Suppressor macrophage treated with lipopolysaccharide for 1 hour (primary cell): ENCODE data around the gene TMEM129.

Experiments used
- DNase-seq, 3 donors: peaks; one replicate each; pipeline ENCODE4 v3.0.0-alpha.2; 2020 to 2022

Gene TMEM129

DNA sequence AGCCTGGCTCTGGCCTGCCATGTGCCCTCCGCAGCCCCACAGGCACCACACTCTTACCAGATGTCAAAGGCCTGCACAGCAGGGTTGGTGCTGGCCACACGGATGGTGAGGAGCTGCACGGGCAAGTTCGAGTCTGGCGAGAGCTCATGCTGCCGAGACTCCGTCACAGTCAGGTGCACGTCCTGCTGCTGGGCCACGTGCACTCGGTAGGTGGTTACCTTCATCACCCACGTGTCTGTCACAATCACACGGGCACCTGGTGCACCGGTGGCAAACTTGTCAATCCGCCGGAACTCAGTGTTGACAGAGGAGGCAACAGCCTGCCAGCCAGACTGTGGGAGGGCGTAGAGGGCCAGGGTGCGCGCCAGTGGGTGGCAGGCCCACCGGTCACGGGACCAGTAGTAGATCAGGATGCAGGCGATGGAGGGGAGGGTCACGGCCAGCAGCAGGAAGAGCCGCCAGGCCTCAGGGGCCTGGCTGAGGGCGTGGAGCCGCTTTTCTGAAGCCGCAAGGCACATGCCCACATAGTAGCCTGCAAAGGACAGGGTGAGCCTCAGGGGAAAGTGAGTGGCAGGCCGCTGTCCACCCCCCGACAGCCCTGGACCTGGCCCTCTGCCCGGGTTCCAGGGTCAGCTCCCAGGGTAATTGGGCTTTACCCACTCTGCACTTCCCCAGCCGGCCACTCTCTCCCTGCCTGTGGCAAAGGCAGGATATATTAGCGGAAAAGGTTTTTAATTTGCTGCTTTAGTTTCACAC lies 2.9 kb downstream of the TMEM129 start:
- no peak for DNase-seq

DNA sequence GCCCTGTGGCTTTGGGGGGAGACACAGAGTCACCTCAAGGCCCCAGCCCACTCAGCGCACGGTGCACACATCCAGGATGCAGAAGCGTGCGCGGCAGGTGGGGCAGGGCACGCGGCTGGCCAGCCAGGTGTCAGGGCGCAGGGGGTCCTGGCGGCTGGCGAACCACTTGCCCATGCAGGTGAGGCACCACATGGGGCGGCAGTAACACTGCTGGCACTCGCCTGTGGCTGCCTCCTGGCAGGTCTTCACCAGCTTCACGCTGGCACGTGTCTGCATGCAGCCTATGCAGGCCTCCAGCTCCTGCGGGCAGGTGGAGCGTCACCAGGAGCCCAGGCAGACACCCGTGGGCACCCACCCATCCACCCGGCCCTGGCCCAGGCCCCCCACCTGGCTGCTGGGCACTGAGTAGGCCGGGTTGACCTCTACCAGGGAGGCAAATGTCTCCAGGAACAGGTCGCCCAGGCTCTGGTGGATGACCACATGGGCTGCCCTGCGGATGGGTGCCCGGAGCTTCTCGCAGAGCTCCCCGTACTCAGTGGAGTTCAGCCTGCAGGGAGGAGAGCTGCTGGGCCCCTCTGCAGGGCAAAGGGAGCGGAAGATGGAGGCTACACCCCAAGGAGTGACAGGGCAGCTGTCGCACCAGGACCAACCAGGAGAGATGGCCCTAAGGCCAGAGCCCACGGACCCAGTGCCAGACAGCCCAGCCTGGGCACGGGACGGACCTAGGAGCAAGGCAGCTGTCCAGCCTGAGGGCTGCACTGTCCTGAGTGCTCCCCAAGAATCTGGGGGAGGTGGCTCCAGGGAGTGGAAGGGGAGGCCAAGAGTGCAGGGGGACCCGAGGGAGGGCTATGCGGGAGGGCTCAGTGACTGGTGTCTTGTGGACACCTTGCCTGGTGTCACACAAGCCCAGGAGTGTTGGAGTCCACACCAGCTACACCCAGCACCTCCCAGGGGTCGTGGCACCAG lies 3.7 kb downstream of the TMEM129 start:
- DNase-seq = no peak

DNA sequence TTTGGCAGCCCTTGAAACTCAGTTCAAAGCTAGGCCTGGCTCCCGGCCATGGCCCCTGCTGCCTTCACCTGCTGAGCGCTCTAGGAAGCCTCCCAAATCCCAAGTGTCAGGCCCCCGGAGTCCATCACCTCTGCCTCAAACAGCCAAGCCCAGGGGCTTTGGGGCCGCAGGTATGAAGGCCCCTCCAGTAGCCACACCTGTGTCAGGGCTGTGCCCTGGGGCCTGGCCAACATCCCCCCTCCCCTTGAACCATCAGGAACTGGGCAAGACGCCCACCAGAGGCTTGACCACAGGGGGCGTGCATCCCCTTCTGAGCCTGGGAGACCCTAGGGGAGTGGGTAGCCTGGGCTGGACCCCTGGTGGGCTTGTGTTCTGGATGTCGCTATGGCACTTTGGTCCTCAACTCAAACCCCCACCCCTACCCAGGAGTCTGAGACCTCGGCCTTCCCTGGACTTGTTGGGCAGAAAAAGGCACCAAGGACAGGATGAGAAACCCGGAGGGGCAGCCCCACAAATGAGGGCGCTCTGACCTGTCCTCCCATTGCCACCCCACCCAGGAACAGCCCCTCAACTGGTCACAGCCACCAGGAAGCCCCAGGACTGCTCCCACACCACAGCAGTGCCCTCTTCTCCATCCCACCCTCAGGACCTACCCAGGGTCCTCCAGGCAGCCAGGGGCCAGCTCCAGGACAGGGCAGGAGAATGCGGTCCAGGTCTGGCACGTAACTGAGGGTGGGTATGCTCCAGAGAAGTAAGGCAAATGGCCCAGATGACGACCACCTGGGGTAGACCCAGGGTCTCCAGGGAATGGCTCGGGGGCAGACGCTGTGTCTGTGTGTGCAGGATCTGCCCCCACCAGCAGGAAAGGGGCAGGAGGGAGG lies 4.8 kb downstream of the TMEM129 start:
- no peak for DNase-seq

DNA sequence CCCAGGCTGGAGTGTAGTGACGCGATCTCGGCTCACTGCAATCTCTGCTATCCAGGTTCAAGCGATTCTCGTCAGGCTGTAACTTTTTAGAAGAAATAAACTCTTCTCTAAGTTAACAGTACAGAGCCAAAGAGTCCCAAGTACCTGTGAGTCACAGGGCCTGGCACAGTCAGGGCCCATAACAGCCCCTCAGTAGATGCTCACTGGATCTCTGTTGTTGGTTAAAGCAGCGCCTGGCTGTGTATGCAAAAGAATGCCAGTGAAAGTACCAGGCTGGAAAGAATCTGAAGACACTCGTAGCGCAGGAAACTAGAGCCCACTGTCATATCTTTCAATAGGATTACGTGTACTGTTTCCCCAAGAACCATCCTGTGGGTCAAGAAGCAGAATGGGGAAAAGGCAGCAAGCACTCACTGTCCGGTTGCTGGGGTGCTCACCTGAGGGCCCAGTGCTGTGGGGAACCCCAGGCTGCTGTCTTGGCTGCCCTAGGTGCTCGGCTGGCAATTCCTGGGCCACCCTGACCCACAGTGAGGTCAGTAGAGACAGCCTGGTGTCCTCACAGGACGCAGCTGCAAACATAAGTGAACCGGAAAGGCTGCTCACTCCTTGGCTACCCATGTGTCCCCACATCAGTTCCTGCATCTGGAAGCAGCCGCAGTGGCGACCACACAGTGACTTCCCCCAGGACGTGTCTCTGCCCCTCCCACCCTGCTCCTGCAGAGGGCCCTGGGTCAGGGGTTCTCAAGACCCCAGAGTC lies 5.9 kb downstream of the TMEM129 start:
- peak; percentile 30 to 50 (median 48) for DNase-seq

DNA sequence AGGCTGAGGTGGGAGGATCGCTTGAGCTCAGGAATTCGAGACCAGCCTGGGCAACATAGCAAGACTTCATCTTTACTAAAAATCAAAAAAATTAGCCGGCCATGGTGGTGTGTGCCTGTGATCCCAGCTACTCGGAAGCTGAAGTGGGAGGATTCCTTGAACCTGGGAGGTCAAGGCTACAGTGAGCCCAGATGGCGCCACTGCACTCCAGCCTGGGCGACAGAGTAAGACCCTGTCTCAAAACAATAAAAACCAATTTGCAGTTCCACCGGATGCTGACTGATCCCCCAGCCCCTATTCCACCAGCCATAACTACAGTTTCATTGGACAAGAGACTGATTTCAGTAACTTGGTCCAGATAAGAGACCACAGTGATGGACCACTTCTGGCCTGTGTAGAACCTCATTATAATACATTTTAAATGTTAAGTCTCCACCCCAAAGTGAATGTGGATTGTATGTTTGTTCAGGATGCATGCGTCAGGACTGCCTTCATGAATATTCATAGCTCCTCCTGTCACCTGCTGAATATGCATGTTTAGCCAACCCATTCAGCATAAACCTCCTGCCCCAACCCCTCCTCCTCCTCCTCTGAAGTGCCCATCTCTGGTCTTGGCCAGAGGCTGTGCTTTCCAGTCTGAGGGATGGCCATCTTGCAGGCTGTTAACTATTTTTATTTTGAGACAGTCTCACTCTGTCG lies 6.7 kb downstream of the TMEM129 start:
- peak in 2 of 3 donors; percentile 15 to 40 for DNase-seq

DNA sequence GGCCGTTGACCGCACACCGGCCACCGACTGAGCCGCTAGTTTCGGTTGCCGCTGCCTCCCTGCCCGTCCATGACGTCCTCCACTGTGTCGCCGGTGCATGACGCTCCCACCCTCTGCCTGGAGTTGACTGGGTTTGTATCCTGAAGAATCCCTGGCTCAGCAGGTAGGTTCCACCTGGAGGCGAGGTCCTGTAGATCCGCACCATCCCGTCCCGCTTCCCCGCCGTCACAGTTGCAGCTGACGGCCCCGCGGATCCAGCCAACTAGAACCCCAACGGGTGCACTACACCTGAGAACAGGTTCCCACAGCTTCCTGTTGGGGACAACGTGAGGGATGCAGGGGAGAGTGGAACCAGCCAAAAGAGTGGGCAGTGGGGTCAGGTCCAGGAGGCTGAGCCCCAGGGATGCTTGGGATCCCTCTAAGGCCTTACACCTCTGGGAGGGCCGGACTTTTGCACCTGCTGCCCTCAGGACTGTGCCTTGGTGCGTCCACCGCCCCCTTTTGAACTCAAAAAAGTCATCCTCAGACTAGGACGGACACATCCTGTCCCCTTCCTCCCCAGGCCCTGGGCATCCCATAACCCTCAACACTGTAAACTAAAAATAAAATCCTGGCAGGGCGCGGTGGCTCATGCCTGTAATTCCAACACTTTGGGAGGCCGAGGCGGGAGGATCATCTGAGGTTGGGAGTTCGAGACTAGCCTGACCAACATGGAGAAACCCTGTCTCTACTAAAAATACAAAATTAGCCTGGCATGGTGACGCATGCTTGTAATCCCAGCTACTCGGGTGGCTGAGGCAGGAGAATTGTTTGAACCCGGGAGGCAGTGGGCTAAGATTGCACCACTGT lies 7.9 kb downstream of the TMEM129 start:
- no peak for DNase-seq

DNA sequence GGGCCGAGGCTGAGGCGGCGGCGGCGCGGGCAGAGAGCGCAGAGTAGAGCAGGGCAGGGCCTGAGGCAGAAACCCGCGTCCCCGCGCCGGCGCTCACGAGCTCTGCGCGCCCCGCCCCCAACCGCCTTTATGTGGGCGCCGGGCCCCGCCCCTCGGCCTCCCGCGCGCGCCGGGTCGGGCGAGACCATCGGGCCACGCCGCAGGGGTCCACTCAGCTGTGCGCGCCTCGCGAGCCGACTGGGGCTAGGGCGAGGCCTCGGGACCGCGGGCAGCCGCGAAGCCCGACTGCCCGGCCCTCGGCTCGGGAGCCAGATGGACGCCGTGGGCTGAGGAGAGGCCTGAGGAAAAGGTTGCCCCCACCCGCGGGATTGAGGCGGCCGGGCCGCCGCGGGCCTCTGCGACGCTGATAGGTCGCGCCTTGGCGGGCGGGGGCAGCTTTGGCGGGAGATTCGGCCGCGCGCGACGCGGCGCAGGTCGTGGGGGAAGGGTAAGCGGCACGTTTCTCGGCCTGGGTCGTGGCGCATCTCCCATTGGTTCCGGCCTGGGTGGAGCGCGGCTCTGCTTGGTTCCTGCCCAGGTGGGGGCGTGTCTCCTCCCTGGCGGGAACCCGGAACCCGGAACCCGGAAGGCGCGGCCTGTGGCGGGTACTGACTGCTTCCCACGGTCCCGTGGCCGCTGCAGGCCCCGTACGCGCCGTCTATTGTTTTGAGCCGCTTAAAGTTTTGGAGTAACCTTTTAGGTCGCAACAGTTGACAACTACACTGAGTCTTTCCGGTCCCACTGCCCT lies 8.7 kb downstream of the TMEM129 start, which contains the start of gene SLBP:
TSS of gene SLBP (minus strand) at position 104 of the 787 bp plus-strand sequence. CDS start 131 bp downstream, outside the sequence.
- peak; percentile 97 to 98 (median 98) for DNase-seq

DNA sequence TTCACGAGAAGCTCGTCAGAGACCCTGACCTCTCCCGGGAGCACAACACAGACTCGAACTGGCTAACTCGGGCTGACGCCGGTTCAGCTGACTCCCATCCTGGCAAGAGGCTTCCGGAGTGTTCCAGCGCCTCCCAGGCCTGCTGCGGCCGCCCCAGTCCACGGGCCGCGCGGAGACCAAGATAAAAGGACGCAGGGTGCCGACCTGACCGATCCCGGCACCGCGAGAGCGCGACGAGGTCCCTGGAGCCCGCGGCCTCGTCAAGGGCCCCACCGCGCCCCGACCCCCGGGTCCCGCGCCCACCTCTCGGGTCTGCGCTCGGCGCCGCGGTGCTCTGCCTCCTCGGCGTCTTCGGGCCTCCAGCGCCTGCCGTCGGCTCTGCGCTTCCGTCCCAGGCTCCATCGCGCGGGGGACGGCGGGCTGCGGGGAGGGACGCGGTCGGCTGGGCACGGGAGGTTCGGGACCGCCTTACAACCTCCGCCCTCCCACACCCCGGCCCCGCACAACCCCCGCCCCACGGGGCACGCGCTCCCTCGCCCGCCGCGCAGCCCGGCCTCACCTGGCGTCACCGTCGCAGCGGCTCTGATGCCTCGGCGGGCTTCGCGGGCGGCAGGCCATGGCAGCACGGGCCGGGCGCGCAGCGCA lies 9.4 kb downstream of the TMEM129 start:
- DNase-seq = peak; percentile 58 to 76 (median 63)

DNA sequence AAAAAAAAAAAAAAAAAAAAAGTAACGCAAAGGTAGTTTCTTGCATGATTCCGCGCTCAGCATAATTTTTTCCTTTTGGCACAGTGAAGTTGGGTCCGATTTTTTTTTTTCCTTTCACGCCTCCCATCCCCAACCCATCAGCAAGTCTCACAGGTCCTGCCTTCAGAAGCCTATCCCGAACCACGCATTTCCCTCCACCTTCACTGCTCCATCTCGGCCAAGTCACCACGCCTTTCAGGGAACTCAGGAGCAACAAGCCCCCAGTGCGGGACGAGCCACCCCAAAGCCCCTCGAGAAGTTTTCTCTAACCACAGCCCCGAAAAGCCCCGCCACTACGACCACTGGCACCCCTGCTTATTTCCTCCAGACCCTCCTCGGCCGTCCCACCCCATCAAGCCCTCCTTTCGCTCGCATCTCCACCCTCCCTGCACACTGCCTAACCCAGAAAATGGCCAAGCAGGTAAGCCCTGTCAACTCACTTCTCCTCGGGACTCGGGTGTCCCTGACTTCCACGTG lies 10.0 kb downstream of the TMEM129 start:
- DNase-seq = no peak

DNA sequence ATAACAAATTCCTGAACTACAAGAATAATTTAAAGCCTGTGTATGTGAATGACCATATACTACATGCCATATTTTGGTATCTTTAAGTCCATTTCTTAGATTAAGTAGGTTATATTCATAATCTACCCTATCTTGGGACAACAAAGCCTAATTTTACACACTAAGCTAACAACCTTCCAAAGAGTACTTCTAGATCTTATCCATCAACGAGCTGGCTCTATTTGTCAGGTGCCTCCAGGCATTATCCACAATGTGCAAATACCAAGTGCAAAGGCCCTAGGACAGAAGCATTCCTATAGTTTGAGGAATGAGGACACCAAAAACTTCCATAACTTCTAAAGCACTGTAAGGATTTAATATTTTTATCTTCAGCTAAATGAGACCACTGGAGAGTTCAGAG lies 12.5 kb downstream of the TMEM129 start:
- DNase-seq = no peak

DNA sequence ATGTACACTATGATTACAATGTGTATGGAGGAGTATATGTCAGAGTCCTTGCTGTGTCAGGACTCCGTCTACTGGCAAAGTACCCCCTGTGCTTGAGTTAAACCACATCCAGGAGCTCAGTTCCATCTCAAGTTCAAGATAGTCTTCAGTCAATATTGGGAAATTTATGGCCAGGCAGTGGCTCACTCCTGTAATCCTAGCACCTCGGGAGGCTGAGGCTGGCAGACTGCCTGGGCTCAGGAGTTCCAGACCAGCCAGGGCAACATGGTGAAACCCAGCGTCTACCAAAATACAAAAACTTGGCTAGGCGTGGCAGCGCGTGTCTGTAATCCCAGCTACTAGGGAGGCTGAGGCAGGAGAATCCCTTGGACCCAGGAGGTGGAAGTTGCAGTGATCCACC lies 14.8 kb downstream of the TMEM129 start:
- DNase-seq = no peak

DNA sequence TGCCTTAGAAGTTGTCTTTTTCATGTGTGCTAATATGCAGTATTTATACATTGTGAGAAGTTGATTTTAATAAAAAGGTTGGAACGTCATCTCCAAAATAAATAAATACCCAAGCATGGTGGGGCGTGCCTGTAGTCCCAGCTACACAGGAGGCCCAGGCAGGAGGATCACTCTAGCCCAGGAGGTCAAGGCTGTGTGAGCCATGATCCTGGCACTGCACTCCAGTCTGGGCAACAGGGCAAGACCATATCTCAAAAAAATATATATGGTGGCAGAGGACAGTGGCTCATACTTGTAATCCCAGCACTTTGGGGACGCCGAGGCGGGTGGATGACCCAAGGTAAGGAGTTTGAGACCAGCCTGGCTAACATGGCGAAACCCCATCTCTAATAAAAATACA lies 15.4 kb downstream of the TMEM129 start:
- no peak for DNase-seq

DNA sequence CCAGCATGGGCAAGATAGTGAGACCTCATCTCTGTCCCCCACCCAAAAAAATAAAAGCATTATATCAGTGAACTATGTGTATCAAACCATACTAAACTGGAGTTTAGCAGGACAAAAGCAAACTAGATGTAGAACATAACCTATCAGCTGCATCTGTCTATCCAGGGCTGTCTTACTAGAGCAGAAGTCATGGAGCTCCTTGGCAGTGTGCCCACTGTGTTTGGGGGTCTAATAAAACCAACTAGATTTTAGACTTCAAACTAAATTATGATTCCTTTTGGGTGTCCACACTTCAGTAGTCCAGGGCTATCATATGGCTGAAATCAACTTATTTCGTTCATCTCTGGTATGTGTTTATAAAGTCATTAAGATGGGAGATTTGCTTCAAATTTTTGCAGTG lies 17.3 kb downstream of the TMEM129 start:
- DNase-seq = no peak

DNA sequence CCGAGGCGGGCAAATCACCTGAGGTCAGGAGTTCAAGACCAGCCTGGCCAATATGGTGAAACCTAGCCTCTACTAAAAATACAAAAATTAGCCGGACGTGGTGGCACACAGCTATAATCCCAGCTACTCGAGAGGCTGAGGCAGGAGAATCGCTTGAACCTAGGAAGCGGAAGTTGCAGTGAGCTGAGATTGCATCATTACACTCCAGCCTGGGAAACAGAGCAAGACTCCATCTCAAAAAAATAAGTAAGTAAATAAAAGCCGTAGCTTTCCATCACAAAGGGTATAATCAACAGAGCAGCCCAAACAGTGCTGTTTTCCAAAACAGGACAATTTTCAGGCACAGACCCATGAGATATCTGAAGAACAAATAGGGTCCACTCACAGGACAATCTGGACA lies 19.5 kb downstream of the TMEM129 start:
- peak; percentile 36 to 50 (median 37) for DNase-seq

DNA sequence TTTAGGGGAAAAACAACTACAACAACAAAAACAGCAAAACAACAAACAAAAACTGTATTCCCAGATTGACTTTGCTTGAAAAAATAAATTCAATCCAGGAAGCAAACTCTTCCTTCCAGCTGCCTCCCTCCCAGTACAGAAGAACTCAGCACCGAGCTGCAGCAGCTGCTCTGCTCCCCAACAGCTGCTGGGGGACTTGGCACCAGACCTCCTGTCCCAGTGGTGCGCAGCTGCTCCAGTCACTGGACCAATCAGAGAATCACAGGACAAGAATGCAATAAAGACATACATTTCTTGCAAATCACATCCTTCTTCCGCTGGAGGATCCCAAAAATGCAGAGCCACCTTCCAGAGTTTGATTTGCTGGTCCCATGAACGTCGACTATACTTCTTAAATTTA lies 25.2 kb downstream of the TMEM129 start:
- DNase-seq = no peak

DNA sequence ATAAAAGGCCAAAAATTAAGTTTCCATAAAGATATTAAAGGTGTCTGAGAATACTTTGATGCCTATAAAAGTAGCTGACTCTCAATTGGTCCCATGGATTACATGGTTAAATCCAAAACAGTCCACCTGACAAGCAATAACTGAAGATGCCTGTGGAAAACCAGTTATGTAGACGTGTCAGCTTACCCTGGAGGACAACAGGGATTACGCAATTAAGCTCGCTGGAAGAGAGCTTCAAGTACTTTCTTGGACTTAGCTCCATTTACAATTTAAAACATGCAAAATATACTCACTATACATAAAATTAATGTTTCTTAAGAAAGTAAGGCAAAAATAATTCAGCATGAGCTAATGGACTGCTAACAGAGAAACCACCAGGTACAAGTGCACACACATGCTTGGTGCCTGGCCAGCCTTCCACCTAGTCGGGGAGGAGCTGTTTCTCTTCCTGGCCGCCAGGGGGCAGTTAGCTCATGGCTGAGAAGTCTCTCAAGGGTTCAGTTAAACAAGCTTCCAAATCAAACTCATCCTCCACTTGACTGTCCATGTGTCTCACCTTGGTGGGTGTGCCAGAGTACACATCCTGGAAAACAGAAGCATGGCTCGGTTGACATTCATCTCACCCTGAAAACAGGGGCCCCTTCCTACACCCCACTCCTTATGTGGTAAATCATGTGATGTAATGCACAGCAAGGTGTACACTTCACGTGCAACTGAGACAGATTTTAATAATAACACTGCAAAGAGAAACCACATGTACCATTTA lies 27.8 kb downstream of the TMEM129 start:
- DNase-seq = peak; percentile 83 to 92 (median 90)

DNA sequence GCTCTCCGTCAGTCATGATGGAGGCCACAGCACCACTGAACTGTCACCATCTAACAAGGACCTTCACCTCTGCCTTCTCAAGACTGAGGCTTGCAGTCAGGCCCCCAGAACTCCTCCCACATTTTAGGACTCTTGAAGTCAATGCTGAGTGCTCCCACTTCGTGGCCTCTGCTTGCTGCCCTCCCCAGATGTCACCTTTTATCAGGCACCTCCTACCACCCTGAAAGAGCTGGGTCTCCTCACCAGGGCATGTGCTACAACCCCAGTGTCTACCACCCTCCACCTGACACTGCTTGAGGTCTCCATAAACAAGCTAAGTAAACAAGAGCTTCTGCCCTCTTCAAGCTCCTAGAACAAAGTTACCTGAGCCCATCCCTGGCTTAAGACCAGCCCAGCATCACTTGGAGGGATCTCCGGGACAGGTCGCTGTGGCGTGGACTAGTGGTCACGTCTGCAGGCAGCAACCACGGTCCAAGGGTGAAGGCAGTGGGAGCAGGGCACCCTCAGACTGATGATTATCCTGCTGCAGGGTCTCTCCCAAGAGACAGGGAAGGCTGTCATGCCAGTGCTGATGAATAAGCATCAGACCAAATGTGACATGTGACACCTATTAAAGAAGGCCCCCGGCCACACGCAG lies 29.3 kb downstream of the TMEM129 start:
- no peak for DNase-seq
